ENCODE measurements around the gene CEMIP.

Gene CEMIP

DNA sequence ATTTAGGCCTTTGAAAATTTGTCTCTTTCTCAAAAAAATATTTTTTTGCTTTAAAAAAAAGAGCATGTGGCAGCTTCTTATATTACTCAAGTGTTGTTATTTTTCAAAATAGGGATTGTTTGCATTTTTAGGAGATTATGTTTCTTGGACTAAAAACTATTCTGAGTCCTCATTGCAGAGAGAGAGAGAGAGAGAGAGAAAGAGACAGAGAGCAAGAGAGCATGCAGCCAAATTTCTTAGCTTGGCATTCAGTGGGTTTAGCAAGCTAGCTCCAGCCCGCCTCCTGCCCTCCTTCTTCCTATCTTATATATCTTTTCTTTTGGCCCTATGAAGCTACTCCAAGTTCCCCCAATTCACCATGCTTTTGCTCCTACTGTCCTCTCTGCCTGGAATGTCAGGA lies 55.7 kb downstream of the CEMIP start:
- TF ChIP-seq, protein P1, sequence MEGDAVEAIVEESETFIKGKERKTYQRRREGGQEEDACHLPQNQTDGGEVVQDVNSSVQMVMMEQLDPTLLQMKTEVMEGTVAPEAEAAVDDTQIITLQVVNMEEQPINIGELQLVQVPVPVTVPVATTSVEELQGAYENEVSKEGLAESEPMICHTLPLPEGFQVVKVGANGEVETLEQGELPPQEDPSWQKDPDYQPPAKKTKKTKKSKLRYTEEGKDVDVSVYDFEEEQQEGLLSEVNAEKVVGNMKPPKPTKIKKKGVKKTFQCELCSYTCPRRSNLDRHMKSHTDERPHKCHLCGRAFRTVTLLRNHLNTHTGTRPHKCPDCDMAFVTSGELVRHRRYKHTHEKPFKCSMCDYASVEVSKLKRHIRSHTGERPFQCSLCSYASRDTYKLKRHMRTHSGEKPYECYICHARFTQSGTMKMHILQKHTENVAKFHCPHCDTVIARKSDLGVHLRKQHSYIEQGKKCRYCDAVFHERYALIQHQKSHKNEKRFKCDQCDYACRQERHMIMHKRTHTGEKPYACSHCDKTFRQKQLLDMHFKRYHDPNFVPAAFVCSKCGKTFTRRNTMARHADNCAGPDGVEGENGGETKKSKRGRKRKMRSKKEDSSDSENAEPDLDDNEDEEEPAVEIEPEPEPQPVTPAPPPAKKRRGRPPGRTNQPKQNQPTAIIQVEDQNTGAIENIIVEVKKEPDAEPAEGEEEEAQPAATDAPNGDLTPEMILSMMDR (IDR thresholded peaks at IDR 0.05) = no peak
- no peak for TF ChIP-seq ZFX (IDR thresholded peaks at IDR 0.05; ENCODE audit: borderline replicate concordance)
- H3K27ac ChIP-seq = no peak overlapping the region

DNA sequence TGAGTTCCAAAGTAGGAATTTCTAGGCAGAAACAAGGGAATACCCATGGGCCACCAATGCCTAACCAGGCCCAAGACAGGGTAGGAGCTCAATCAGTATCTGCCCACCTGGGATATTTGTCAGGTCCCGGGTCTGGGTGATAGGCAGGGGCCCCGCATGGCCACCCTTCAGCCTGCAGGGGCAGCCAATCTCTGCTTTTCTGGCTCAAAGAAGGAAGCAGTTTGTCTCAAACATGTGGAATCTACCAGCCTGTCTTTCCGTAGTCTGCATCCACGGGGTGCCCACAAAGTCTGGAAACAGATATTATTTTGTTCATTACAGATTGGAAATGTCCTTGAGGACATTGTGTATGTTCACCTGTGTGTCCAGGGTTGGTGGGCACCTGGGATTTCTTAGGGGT lies 56.2 kb downstream of the CEMIP start:
- TF ChIP-seq ZFX (IDR thresholded peaks at IDR 0.05; ENCODE audit: borderline replicate concordance) = no peak
- TF ChIP-seq, protein P1 (IDR thresholded peaks at IDR 0.05) = no peak
- no peak overlapping the region for H3K27ac ChIP-seq

DNA sequence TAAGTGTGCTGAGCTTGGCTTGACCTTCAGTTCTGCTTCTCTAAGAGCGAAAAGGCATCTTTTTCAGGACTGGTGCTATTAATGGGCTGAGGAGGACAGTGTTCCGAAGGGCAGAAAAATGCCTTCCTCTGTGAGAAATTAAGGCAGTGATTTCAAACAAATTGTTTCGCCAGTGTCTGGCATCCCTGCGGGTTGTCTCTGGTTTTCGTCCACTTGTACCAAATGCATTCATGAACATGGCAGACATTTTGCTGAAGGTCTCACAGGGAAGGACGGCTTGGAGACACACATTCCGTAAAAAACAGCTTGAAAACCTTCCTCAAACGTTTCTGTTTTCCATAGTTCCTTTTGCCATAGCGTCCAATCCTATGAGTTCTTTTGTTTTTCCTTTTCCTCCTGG lies 57.1 kb downstream of the CEMIP start:
- TF ChIP-seq ZFX (IDR thresholded peaks at IDR 0.05; ENCODE audit: borderline replicate concordance) = no peak
- TF ChIP-seq, protein P1 (IDR thresholded peaks at IDR 0.05) = no peak
- no peak overlapping the region for H3K27ac ChIP-seq

DNA sequence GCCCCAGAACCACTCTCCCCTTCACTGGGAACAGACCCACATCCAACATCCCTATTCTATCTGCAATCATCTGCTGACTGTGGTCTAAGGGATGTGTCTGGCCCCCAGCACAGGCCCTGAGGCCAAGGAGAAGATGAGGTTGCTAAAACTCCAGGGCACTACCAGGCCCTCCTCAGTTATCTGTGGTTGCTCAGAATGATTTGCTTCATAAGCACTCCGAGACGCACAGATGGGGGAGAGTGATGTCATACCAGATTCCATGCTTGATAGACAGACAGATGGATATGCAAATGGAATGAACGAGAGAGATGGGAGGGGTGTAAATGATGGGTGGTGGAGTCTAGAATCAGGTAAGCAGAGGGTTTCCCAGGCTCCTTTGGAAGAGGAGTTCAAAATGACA lies 57.8 kb downstream of the CEMIP start:
- no peak for TF ChIP-seq ZFX (IDR thresholded peaks at IDR 0.05; ENCODE audit: borderline replicate concordance)
- TF ChIP-seq, protein P1 (IDR thresholded peaks at IDR 0.05) = no peak

DNA sequence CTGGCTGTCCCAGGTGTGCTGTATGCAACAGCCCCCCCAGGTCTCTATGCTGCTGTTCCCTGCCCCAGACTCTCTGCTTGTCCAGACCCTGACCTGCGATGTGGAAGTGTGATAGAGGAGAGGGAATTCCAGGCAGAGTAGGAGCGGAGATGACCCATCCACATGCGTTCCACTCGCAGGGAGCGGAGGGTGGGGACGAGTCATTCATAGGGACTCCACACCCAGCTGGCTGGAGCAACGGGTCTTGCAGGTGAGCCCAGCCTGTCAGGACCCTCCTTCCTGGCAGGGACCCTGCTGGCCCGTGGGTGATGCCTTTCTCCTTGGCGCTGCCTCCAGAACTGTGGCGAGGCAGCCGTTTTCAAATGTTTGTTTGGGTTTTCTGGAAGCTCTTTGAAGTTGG lies 58.8 kb downstream of the CEMIP start:
- TF ChIP-seq ZFX (IDR thresholded peaks at IDR 0.05; ENCODE audit: borderline replicate concordance) = no peak
- TF ChIP-seq, protein P1 (IDR thresholded peaks at IDR 0.05) = no peak
- H3K27ac ChIP-seq = no peak overlapping the region

More for the DNA sequence above, 57.8 kb downstream of the CEMIP start:
- H3K27ac ChIP-seq = no peak overlapping the region

DNA sequence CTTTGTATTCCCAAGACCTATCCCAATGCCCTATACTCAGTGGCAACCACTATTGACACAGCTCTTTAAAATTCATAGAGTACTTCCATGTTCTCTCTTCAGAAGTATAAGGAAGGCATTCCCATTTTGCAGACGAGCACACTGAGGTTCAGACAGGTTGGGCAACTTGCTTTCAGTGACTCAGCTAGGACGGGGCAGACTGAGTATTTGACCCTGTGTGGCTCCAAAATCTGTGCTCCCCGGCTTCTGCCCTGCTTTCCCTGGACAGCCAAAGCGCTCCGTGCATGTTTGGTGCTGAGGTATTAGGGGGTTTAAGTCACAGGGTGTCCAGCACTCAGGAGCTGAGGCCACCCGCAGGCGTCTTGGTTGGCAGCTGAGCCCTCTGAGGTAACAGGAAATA lies 59.5 kb downstream of the CEMIP start:
- no peak for TF ChIP-seq ZFX (IDR thresholded peaks at IDR 0.05; ENCODE audit: borderline replicate concordance)
- TF ChIP-seq, protein P1 (IDR thresholded peaks at IDR 0.05) = no peak

DNA sequence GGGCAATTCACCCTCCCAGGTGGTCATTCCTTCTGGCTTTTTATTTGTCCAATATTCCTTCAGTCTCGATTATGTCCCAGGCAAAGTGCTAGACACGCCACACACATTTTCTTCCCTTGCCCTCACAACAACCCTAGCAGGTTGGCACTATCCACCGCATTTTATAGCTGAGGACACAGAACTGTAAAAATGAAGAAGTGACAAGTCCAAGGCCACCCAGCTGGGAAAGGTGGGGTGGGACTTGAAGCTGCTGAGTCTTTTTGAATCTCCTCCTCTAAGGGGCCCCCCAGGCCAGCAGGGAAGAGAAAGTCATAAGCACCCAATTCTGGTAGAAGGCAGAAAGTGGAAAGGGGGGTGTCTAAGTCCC lies 60.6 kb downstream of the CEMIP start:
- TF ChIP-seq, protein P1 (IDR thresholded peaks at IDR 0.05) = no peak
- TF ChIP-seq ZFX (IDR thresholded peaks at IDR 0.05; ENCODE audit: borderline replicate concordance) = no peak
- H3K27ac ChIP-seq = no peak overlapping the region

More for the DNA sequence above, 59.5 kb downstream of the CEMIP start:
- H3K27ac ChIP-seq = no peak overlapping the region
